ENCODE data around the gene CDH23.

Gene CDH23

DNA sequence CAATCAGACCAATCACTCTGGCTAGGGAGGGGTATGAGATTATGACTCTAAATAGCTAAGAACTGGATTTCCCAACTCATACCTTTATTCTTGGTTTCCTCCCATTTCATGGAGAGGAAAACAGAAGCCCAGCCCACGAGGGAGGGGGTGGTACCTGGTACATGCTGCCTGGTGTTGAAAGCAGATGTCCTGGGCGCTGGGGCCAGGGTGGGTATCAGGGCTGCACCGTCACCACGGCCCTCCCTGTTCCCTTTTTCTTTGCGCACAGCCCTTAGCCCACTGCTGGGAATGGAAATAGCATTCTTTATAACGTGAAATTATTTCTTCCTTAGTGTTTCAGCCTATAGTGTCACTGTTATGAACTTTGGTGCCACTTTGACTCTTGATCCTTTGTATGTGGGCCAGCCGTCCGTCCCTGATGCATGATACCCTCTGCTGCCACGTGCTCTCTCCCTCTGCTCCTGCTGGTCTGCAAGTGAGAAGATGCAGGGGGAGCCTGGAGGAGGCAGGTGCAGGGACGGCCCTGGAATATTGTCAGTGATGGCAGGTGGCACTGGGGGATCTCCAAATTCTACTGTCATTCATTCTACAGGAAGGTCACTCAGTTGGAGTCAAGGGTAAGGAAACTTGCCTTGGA, 158.5 kb downstream of the CDH23 start:
- DNase-seq (ENCODE audit: low read depth): no peak
- TF ChIP-seq, protein P1, sequence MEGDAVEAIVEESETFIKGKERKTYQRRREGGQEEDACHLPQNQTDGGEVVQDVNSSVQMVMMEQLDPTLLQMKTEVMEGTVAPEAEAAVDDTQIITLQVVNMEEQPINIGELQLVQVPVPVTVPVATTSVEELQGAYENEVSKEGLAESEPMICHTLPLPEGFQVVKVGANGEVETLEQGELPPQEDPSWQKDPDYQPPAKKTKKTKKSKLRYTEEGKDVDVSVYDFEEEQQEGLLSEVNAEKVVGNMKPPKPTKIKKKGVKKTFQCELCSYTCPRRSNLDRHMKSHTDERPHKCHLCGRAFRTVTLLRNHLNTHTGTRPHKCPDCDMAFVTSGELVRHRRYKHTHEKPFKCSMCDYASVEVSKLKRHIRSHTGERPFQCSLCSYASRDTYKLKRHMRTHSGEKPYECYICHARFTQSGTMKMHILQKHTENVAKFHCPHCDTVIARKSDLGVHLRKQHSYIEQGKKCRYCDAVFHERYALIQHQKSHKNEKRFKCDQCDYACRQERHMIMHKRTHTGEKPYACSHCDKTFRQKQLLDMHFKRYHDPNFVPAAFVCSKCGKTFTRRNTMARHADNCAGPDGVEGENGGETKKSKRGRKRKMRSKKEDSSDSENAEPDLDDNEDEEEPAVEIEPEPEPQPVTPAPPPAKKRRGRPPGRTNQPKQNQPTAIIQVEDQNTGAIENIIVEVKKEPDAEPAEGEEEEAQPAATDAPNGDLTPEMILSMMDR (IDR thresholded peaks at IDR 0.05; ENCODE audit: insufficient read depth, low read depth, low read length, missing control alignments): no peak

DNA sequence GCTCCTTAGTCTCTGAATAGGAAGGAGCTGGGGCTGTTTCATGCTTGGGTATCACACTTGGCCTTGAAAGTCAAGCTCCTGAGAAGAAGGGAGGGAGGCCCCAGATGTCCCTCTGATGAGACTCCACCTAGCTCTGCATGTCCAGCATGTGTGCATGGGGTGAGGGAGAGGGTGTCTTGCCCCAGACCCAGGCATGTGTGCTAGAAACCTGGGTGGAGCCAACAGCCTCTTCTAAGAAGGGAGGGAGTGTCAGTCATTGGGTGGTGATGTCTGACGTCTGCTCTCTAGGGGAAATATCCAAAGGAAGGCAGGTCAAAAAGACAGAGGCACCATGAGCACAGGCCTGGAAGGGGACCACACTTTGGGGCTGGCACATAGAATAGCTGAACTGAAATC, 159.0 kb downstream of the CDH23 start:
- no peak overlapping the region for H3K4me3 ChIP-seq (ENCODE audit: low read length)
- TF ChIP-seq, protein P1 (IDR thresholded peaks at IDR 0.05; ENCODE audit: insufficient read depth, low read depth, low read length, missing control alignments): no peak
- DNase-seq (ENCODE audit: low read depth): no peak

More for the DNA sequence above, 158.5 kb downstream of the CDH23 start:
- no peak overlapping the region for H3K4me3 ChIP-seq (ENCODE audit: low read length)

- TF ChIP-seq, protein P1 (IDR thresholded peaks at IDR 0.05; ENCODE audit: insufficient read depth, low read depth, low read length, missing control alignments): no peak
- no peak overlapping the region for H3K4me3 ChIP-seq (ENCODE audit: low read length)
- no peak for DNase-seq (ENCODE audit: low read depth)
Measured at GRCh38 chr10:71558991-71559390, 162.3 kb downstream of the CDH23 start.

- no peak for DNase-seq (ENCODE audit: low read depth)
- H3K4me3 ChIP-seq (ENCODE audit: low read length): no peak overlapping the region
- TF ChIP-seq, protein P1 (IDR thresholded peaks at IDR 0.05; ENCODE audit: insufficient read depth, low read depth, low read length, missing control alignments): no peak
Measured at GRCh38 chr10:71561003-71561574, 164.4 kb downstream of the CDH23 start.

- no peak for DNase-seq (ENCODE audit: low read depth)
- TF ChIP-seq, protein P1 (IDR thresholded peaks at IDR 0.05; ENCODE audit: insufficient read depth, low read depth, low read length, missing control alignments): no peak
- H3K4me3 ChIP-seq (ENCODE audit: low read length): no peak overlapping the region
Measured at GRCh38 chr10:71562181-71562580, 165.5 kb downstream of the CDH23 start.

DNA sequence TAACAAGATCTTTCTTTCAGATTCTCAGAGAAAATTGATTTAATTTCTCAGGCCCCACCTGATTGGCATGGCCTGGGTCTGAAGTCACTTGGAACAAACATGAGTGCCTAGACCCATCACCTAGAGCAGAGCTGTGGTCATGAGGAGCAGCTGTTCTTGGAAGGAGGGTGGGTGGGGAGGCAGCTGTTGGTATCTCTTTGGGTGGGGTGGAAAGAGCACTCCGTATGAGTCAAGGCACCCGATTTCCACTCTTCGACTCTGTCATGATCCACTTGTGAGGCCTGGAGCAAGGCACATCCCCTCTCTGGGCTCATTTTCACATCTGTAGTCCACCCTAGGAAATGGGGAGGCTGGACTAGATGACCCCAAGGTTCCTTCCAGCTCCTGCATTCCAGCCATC, 166.2 kb downstream of the CDH23 start:
- no peak for DNase-seq (ENCODE audit: low read depth)
- TF ChIP-seq, protein P1 (IDR thresholded peaks at IDR 0.05; ENCODE audit: insufficient read depth, low read depth, low read length, missing control alignments): no peak
- H3K4me3 ChIP-seq (ENCODE audit: low read length): no peak overlapping the region

Measured in epithelial cell of esophagus (primary cell).